Measurements from ENCODE around the gene IL4I1.

DNA sequence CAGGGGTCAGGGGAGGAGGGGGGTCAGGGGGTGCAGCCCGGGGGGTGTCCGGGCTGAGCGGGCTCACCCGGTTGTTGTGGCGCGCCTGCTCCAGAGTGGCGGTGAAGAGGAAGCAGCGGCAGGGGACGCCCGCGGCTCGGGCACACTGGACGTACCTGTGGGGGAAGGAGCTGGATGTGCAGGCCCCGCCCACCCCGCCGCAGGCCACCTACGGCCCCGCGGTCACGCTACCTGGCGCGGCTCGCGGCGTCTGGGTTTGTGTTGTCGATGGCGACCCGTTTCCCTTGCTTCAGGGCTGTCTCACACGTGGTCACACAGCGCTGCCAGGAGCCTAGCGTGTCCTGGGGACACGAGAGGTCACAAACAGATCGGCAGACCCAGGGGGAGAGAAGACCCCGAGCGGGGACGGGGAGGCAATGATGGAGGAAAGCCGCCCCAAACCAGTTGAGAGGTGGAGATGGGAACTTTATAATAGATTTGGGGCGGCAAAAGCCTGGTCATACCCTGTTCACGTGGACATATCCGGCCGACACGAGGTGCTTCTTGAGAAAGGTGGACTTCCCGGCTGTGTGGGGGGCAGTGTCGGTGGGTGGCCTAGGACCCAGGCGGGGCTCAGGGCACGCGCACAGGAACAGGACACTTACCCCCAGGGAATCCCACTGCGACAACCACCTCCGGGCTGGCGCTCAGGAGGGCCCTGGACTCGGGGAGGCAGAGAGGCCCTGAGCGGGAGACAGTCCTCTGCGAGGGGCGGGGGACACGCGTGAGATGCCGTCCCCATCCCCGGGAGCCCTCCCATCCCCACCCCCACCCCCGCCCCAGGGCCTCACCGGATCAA lies 34.9 kb downstream of the IL4I1 start:
- TF ChIP-seq EZH2phosphoT487 (IDR thresholded peaks at IDR 0.05; ENCODE audit: insufficient read depth, low read depth): no peak
- no peak for TF ChIP-seq EZH2 (IDR thresholded peaks at IDR 0.05; ENCODE audit: insufficient read depth, poor library complexity, severe bottlenecking)
